PC-9 (cell line): ENCODE data around the gene HEPACAM2.

ENCODE experiments used
- CTCF ChIP-seq: fragments of 200-600 bp; sonication (generic); conservative IDR thresholded peaks from 2 replicates; pipeline ENCODE4 v1.6.1; 2017; ENCODE audit warnings: mixed run types, antibody characterized with exemption, mild to moderate bottlenecking, moderate library complexity
- EZH2 ChIP-seq: fragments of 200-600 bp; sonication (generic); IDR thresholded peaks from 2 replicates; pipeline ENCODE4 v1.8.0; 2017; ENCODE audit warnings: antibody characterized with exemption, low read depth

GRCh38 chr7:93164766-93165165, 61.5 kb downstream of the HEPACAM2 start:
- TF ChIP-seq EZH2 (no peak), CTCF (no peak)
